Ectodermal cell (in vitro differentiated cells): ENCODE data around the gene SAFB.

Experiments used
- H3K27ac ChIP-seq: 2 replicates; pipeline ENCODE4 v1.7.0; 2013; ENCODE audit warnings: mild to moderate bottlenecking, low read depth, low read length; ENCODE audit not compliant: insufficient read depth, poor library complexity, severe bottlenecking
- H3K27me3 ChIP-seq: 2 replicates; pipeline ENCODE4 v1.7.0; 2013; ENCODE audit warnings: mild to moderate bottlenecking, low read length; ENCODE audit not compliant: insufficient read depth, control insufficient read depth, poor library complexity, severe bottlenecking
- H3K36me3 ChIP-seq: one replicate; pipeline ENCODE4 v1.7.0; 2013; ENCODE audit warnings: low read length; ENCODE audit not compliant: control insufficient read depth, insufficient read depth
- H3K4me1 ChIP-seq: one replicate; pipeline ENCODE4 v1.7.0; 2013; ENCODE audit warnings: low read length; ENCODE audit not compliant: control insufficient read depth, insufficient read depth
- H3K4me3 ChIP-seq: 2 replicates; pipeline ENCODE4 v1.7.0; 2013; ENCODE audit warnings: low read depth, low read length, control low read depth; ENCODE audit not compliant: insufficient read depth
- H3K9me3 ChIP-seq: 2 replicates; pipeline ENCODE4 v1.7.0; 2013; ENCODE audit warnings: mild to moderate bottlenecking, low read length, moderate library complexity; ENCODE audit not compliant: control insufficient read depth
- WGBS, 2 experiments: methylation state at CpG; one replicate each; pipeline ENCODE4 v1.1.7; 2013; ENCODE audit warnings: missing lambda C conversion rate in 2 of 2; 5-methylcytosine and 5-hydroxymethylcytosine counted together

Gene SAFB

GRCh38 chr19:5707576-5708575 is 85.0 kb downstream of the SAFB start:
- H3K36me3 ChIP-seq, result peaks cover 61% of the 10 kb centered on the region
- no peaks in the 10 kb centered on the region for H3K9me3 ChIP-seq
- no peak overlapping the region for H3K4me3 ChIP-seq
- no peaks in the 10 kb centered on the region for H3K27me3 ChIP-seq
- no peak overlapping the region for H3K27ac ChIP-seq
- WGBS, 2 experiments, result 96 to 97% methylated on average over 37 of the region's 37 CpGs
- no peaks in the 10 kb centered on the region for H3K4me1 ChIP-seq

GRCh38 chr19:5711025-5711424 is 88.1 kb downstream of the SAFB start:
- H3K9me3 ChIP-seq, result no peaks in the 10 kb centered on the region
- 96 to 97% methylated on average over 8 of the region's 8 CpGs for WGBS, 2 experiments
- no peaks in the 10 kb centered on the region for H3K27me3 ChIP-seq
- peaks cover 48% of the 10 kb centered on the region for H3K36me3 ChIP-seq
- no peak overlapping the region for H3K27ac ChIP-seq
- no peaks in the 10 kb centered on the region for H3K4me1 ChIP-seq
- H3K4me3 ChIP-seq, result no peak overlapping the region

- no peaks in the 10 kb centered on the region for H3K9me3 ChIP-seq
- 93 to 94% methylated on average over 25 of the region's 25 CpGs for WGBS, 2 experiments
- peaks cover 44% of the 10 kb centered on the region for H3K36me3 ChIP-seq
- H3K4me3 ChIP-seq, result no peak overlapping the region
- H3K27me3 ChIP-seq, result no peaks in the 10 kb centered on the region
- no peaks in the 10 kb centered on the region for H3K4me1 ChIP-seq
- no peak overlapping the region for H3K27ac ChIP-seq
Observed at GRCh38 chr19:5711713-5712161, 88.9 kb downstream of the SAFB start.

GRCh38 chr19:5713228-5713627 is 90.3 kb downstream of the SAFB start:
- 95 to 96% methylated on average over 9 of the region's 9 CpGs for WGBS, 2 experiments
- H3K4me1 ChIP-seq, result no peaks in the 10 kb centered on the region
- H3K9me3 ChIP-seq, result no peaks in the 10 kb centered on the region
- no peak overlapping the region for H3K27ac ChIP-seq
- H3K4me3 ChIP-seq, result no peak overlapping the region
- no peaks in the 10 kb centered on the region for H3K27me3 ChIP-seq
- H3K36me3 ChIP-seq, result peaks cover 44% of the 10 kb centered on the region

GRCh38 chr19:5714816-5715215 is 91.9 kb downstream of the SAFB start:
- H3K9me3 ChIP-seq, result no peaks in the 10 kb centered on the region
- peaks cover 8% of the 10 kb centered on the region for H3K4me1 ChIP-seq
- H3K27ac ChIP-seq, result no peak overlapping the region
- no peaks in the 10 kb centered on the region for H3K27me3 ChIP-seq
- peaks cover 38% of the 10 kb centered on the region for H3K36me3 ChIP-seq
- H3K4me3 ChIP-seq, result no peak overlapping the region
- 94% methylated on average over 10 of the region's 10 CpGs for WGBS, 2 experiments

DNA sequence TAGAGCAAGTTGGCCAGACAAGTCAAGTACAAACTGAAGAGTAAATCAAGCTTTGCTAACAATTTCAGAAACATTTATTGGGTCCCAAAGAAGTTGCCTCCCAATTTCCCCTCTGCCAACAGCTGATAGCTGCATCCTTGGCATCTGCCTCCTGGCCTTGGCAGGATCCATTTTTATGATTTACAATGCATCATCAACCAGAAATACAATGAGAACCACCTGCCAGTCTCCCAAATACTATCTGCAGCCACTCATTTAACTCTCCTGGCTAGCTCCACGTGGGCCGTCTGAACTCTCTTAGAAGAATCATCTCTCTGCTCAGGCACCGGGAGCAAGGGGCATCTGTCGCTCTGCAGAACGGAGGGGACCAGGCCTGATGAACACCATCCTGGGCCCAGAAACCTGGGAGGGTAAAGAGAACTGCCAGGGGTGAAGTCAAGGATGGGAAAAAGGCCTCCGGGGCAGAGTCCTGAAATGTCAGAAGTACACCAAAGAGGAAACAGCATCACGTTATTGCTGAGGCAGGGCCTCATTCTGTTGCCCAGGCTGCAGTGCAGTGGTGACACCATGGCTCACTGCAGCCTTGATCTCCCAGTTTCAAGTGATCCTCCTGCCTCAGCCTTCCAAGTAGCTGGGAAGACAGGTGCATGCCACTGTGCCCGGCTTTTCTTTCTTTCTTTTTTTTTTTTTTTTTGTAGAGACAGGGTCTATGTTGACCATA is 94.5 kb downstream of the SAFB start:
- no peaks in the 10 kb centered on the region for H3K9me3 ChIP-seq

More for the DNA sequence above, 94.5 kb downstream of the SAFB start:
- H3K27ac ChIP-seq, result no peak overlapping the region
- peaks cover 8% of the 10 kb centered on the region for H3K4me1 ChIP-seq
- H3K27me3 ChIP-seq, result no peaks in the 10 kb centered on the region
- 96 to 97% methylated on average over 8 of the region's 8 CpGs for WGBS, 2 experiments
- peaks cover 18% of the 10 kb centered on the region for H3K36me3 ChIP-seq
- H3K4me3 ChIP-seq, result no peak overlapping the region
